HFFc6 (cell line): ENCODE results near the gene RAD51B. TPM values are rescaled to one million over a fixed set of nuclear protein-coding genes. Genes with fewer than 3 reads are reported as not detected.
"Not testable (repeated sequence)": the region's sequence is repeated elsewhere in the genome, so short reads cannot be mapped to it uniquely, and the experiment has no call there.

Experiments used
- DNase-seq: peaks from one replicate; pipeline ENCODE4 v3.0.0-alpha.2; 2018
- H3K27ac Mint-ChIP-seq: 2 replicates; pipeline ENCODE4 v1.8.0; 2020; ENCODE audit warnings: mild to moderate bottlenecking, mixed read lengths
- H3K27me3 Mint-ChIP-seq: 2 replicates; pipeline ENCODE4 v1.8.0; 2021; ENCODE audit warnings: mild to moderate bottlenecking, moderate library complexity, mixed read lengths; ENCODE audit not compliant: insufficient read depth
- H3K36me3 Mint-ChIP-seq: 2 replicates; pipeline ENCODE4 v1.8.0; 2021; ENCODE audit warnings: low read depth, mixed read lengths
- H3K4me1 Mint-ChIP-seq: 2 replicates; pipeline ENCODE4 v1.8.0; 2020; ENCODE audit warnings: low read depth, mixed read lengths
- H3K4me3 Mint-ChIP-seq: 2 replicates; pipeline ENCODE4 v1.8.0; 2020; ENCODE audit warnings: mild to moderate bottlenecking, moderate library complexity, mixed read lengths
- H3K9me3 Mint-ChIP-seq: 2 replicates; pipeline ENCODE4 v1.8.0; 2020; ENCODE audit warnings: mild to moderate bottlenecking, mixed read lengths
- CTCF ChIP-seq: fragments of 200-600 bp; sonication (generic); IDR thresholded peaks from 2 replicates; pipeline ENCODE4 v1.5.0; 2021; ENCODE audit warnings: antibody characterized with exemption, mild to moderate bottlenecking
- total RNA-seq, 6 experiments: library from RNA; stranded (reverse); fragmentation: NEBNext Ultra II Directional; extraction: Animal tissue kit (Norgen Biotek cat#: 25700); gene quantifications; 2 replicates in 1 of 6; 3 replicates in 5 of 6; pipeline ENCODE4 v1.2.3, GENCODE V29; 2021

RAD51B gene
- total RNA-seq, 6 experiments from 2014 or later, result 7.1 to 12.4 (median 9.6) TPM

- Mint-ChIP-seq H3K27me3 (peaks cover 2% of the 10 kb centered on the region), H3K4me1 (peaks cover 17% of the 10 kb centered on the region), H3K9me3 (no peaks in the 10 kb centered on the region), H3K4me3 (no peak overlapping the region), H3K27ac (no peak overlapping the region), H3K36me3 (peaks cover 23% of the 10 kb centered on the region)
- no peak for TF ChIP-seq CTCF
- DNase-seq, result no peak
Measured at GRCh38 chr14:67965696-67966095, 146.1 kb downstream of the RAD51B start.

- DNase-seq, result no peak
- H3K36me3 Mint-ChIP-seq, result peaks cover 23% of the 10 kb centered on the region
- no peak for TF ChIP-seq CTCF
- H3K4me3 Mint-ChIP-seq, result no peak overlapping the region
- H3K9me3 Mint-ChIP-seq, result no peaks in the 10 kb centered on the region
- peaks cover 2% of the 10 kb centered on the region for H3K27me3 Mint-ChIP-seq
- no peak overlapping the region for H3K27ac Mint-ChIP-seq
- peaks cover 29% of the 10 kb centered on the region for H3K4me1 Mint-ChIP-seq
Measured at GRCh38 chr14:67967206-67967605, 147.6 kb downstream of the RAD51B start.

GRCh38 chr14:67967970-67968369, 148.4 kb downstream of the RAD51B start:
- not testable (repeated sequence) for H3K9me3 Mint-ChIP-seq, H3K4me3 Mint-ChIP-seq, H3K27me3 Mint-ChIP-seq, H3K27ac Mint-ChIP-seq, DNase-seq
- peaks cover 36% of the 10 kb centered on the region for H3K4me1 Mint-ChIP-seq
- H3K36me3 Mint-ChIP-seq, result peaks cover 23% of the 10 kb centered on the region

- H3K4me1 Mint-ChIP-seq, result peaks cover 18% of the 10 kb centered on the region
- H3K27ac Mint-ChIP-seq, result no peak overlapping the region
- peaks cover 2% of the 10 kb centered on the region for H3K27me3 Mint-ChIP-seq
- DNase-seq, result no peak
- H3K9me3 Mint-ChIP-seq, result no peaks in the 10 kb centered on the region
- H3K4me3 Mint-ChIP-seq, result no peak overlapping the region
- H3K36me3 Mint-ChIP-seq, result peaks cover 23% of the 10 kb centered on the region
- TF ChIP-seq CTCF, result no peak
Measured at GRCh38 chr14:67970923-67971322, 151.3 kb downstream of the RAD51B start.

- H3K4me3 Mint-ChIP-seq, result no peak overlapping the region
- peaks cover 18% of the 10 kb centered on the region for H3K4me1 Mint-ChIP-seq
- no peak overlapping the region for H3K27ac Mint-ChIP-seq
- no peak for TF ChIP-seq CTCF
- no peaks in the 10 kb centered on the region for H3K9me3 Mint-ChIP-seq
- H3K27me3 Mint-ChIP-seq, result peaks cover 2% of the 10 kb centered on the region
- DNase-seq, result peak; percentile 59
- H3K36me3 Mint-ChIP-seq, result peaks cover 17% of the 10 kb centered on the region
Measured at GRCh38 chr14:67971627-67972625, 152.3 kb downstream of the RAD51B start.

GRCh38 chr14:67973436-67973835, 153.9 kb downstream of the RAD51B start:
- no peaks in the 10 kb centered on the region for H3K9me3 Mint-ChIP-seq
- no peak for DNase-seq
- no peak for TF ChIP-seq CTCF
- H3K4me1 Mint-ChIP-seq, result peaks cover 18% of the 10 kb centered on the region
- H3K27ac Mint-ChIP-seq, result no peak overlapping the region
- peaks cover 2% of the 10 kb centered on the region for H3K27me3 Mint-ChIP-seq
- peaks cover 5% of the 10 kb centered on the region; the same call in 1 of the 2 replicates for H3K36me3 Mint-ChIP-seq
- no peak overlapping the region for H3K4me3 Mint-ChIP-seq
